Jurkat, Clone E6-1 (cell line): ENCODE data around the gene RIN3.
"Not testable (repeated sequence)": the region's sequence is repeated elsewhere in the genome, so short reads cannot be mapped to it uniquely, and the experiment has no call there.

Experiments
- DNase-seq: peaks from one replicate; pipeline ENCODE4 v3.0.0-alpha.2; 2011; ENCODE audit warnings: low read depth, low spot score
- H3K4me3 ChIP-seq: 2 replicates; pipeline ENCODE4 v1.5.1; 2011; ENCODE audit warnings: mild to moderate bottlenecking, low read length, control low read depth, moderate library complexity

Gene RIN3

GRCh38 chr14:92632546-92633273 lies 119.1 kb downstream of the RIN3 start:
- H3K4me3 ChIP-seq: no peak overlapping the region
- DNase-seq: no peak

GRCh38 chr14:92633274-92633616 lies 119.7 kb downstream of the RIN3 start:
- no peak for DNase-seq
- H3K4me3 ChIP-seq: no peak overlapping the region

- no peak for DNase-seq
- no peak overlapping the region for H3K4me3 ChIP-seq
Observed at GRCh38 chr14:92633724-92634123, 120.1 kb downstream of the RIN3 start.

GRCh38 chr14:92635031-92635430 lies 121.5 kb downstream of the RIN3 start:
- DNase-seq: no peak
- no peak overlapping the region for H3K4me3 ChIP-seq

- DNase-seq: no peak
Observed at GRCh38 chr14:92635896-92636295, 122.3 kb downstream of the RIN3 start.

GRCh38 chr14:92637228-92637627 lies 123.6 kb downstream of the RIN3 start:
- H3K4me3 ChIP-seq: no peak overlapping the region
- no peak for DNase-seq

More at GRCh38 chr14:92635896-92636295, 122.3 kb downstream of the RIN3 start:
- no peak overlapping the region for H3K4me3 ChIP-seq

- no peak for DNase-seq
- H3K4me3 ChIP-seq: no peak overlapping the region
Observed at GRCh38 chr14:92637864-92638263, 124.3 kb downstream of the RIN3 start.

- no peak for DNase-seq
- H3K4me3 ChIP-seq: no peak overlapping the region
Observed at GRCh38 chr14:92638266-92638665, 124.7 kb downstream of the RIN3 start.

GRCh38 chr14:92638904-92639303 lies 125.3 kb downstream of the RIN3 start:
- no peak for DNase-seq
- no peak overlapping the region for H3K4me3 ChIP-seq

- not testable (repeated sequence) for H3K4me3 ChIP-seq, DNase-seq
Observed at GRCh38 chr14:92639472-92640117, 126.0 kb downstream of the RIN3 start.

- no peak overlapping the region for H3K4me3 ChIP-seq
- no peak for DNase-seq
Observed at GRCh38 chr14:92641306-92641705, 127.7 kb downstream of the RIN3 start.

GRCh38 chr14:92644171-92644969 lies 130.8 kb downstream of the RIN3 start:
- no peak overlapping the region for H3K4me3 ChIP-seq
- no peak for DNase-seq

GRCh38 chr14:92644970-92645515 lies 131.5 kb downstream of the RIN3 start:
- DNase-seq: no peak
- H3K4me3 ChIP-seq: no peak overlapping the region

- no peak for DNase-seq
- H3K4me3 ChIP-seq: no peak overlapping the region
Observed at GRCh38 chr14:92645841-92646478, 132.4 kb downstream of the RIN3 start.

GRCh38 chr14:92646952-92647796 lies 133.6 kb downstream of the RIN3 start:
- no peak for DNase-seq
- no peak overlapping the region for H3K4me3 ChIP-seq

- H3K4me3 ChIP-seq: no peak overlapping the region
Observed at GRCh38 chr14:92647797-92648279, 134.3 kb downstream of the RIN3 start.

GRCh38 chr14:92649066-92649465 lies 135.5 kb downstream of the RIN3 start:
- no peak overlapping the region for H3K4me3 ChIP-seq

More at GRCh38 chr14:92647797-92648279, 134.3 kb downstream of the RIN3 start:
- DNase-seq: no peak

GRCh38 chr14:92649934-92650545 lies 136.5 kb downstream of the RIN3 start:
- H3K4me3 ChIP-seq: no peak overlapping the region
- no peak for DNase-seq

More at GRCh38 chr14:92649066-92649465, 135.5 kb downstream of the RIN3 start:
- no peak for DNase-seq
